ENCODE measurements around the gene BBLN. TPM values are rescaled to one million over a fixed set of nuclear protein-coding genes. Genes with fewer than 3 reads are reported as not detected.

The BBLN gene
- total RNA-seq, 2 donors from 2014 or later = 208 to 329 TPM

DNA sequence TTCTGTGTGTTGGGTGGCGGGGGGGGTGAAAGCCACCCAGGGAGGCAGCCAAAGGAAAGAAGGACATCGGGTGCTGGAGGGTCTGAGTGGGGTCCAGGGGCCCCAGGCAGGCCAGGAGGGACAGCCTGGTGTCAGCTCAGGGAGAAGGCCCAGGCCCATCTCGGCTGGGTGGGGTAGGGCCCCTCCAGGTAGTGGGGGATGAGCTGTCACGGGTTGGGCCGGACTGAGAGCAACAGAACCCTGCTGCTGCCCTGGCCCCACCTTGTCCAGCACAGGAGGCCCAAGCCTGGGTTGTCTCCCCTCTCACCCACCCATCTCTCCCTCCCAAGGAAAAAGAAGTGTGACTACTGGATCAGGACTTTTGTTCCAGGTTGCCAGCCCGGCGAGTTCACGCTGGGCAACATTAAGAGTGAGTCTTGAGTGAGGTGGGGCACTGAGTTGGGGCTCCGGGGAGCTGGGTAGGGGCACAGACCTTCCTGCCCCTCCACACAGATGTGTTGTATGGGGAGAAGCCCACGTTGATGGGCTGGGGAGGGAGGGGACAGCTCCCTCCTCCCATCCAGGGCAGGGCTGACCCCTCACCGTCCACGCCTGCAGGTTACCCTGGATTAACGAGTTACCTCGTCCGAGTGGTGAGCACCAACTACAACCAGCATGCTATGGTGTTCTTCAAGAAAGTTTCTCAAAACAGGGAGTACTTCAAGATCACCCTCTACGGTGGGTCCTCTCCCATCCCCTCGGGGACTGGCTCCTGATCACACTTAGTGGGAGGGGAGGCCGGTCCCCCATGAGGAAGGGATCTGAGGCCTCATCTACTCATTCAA lies 8.5 kb upstream of the BBLN start:
- no peak overlapping the region for H3K27ac ChIP-seq
- no peaks in the 10 kb centered on the region for H3K27me3 ChIP-seq (replicated peaks; ENCODE audit: insufficient read depth)
- ATAC-seq (ENCODE audit: insufficient number of reproducible peaks, low FRiP score, low read depth) (no peak), DNase-seq (ENCODE audit: low spot score) (no peak)
- no peaks in the 10 kb centered on the region for H3K9me3 ChIP-seq
- TF ChIP-seq, protein P1, sequence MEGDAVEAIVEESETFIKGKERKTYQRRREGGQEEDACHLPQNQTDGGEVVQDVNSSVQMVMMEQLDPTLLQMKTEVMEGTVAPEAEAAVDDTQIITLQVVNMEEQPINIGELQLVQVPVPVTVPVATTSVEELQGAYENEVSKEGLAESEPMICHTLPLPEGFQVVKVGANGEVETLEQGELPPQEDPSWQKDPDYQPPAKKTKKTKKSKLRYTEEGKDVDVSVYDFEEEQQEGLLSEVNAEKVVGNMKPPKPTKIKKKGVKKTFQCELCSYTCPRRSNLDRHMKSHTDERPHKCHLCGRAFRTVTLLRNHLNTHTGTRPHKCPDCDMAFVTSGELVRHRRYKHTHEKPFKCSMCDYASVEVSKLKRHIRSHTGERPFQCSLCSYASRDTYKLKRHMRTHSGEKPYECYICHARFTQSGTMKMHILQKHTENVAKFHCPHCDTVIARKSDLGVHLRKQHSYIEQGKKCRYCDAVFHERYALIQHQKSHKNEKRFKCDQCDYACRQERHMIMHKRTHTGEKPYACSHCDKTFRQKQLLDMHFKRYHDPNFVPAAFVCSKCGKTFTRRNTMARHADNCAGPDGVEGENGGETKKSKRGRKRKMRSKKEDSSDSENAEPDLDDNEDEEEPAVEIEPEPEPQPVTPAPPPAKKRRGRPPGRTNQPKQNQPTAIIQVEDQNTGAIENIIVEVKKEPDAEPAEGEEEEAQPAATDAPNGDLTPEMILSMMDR (IDR thresholded peaks at IDR 0.05) = no peak
- no peaks in the 10 kb centered on the region for H3K4me1 ChIP-seq (ENCODE audit: control insufficient read depth in 1 of 2, low read depth in 2 of 2)
- H3K36me3 ChIP-seq = no peaks in the 10 kb centered on the region
- H3K4me3 ChIP-seq = no peak overlapping the region

DNA sequence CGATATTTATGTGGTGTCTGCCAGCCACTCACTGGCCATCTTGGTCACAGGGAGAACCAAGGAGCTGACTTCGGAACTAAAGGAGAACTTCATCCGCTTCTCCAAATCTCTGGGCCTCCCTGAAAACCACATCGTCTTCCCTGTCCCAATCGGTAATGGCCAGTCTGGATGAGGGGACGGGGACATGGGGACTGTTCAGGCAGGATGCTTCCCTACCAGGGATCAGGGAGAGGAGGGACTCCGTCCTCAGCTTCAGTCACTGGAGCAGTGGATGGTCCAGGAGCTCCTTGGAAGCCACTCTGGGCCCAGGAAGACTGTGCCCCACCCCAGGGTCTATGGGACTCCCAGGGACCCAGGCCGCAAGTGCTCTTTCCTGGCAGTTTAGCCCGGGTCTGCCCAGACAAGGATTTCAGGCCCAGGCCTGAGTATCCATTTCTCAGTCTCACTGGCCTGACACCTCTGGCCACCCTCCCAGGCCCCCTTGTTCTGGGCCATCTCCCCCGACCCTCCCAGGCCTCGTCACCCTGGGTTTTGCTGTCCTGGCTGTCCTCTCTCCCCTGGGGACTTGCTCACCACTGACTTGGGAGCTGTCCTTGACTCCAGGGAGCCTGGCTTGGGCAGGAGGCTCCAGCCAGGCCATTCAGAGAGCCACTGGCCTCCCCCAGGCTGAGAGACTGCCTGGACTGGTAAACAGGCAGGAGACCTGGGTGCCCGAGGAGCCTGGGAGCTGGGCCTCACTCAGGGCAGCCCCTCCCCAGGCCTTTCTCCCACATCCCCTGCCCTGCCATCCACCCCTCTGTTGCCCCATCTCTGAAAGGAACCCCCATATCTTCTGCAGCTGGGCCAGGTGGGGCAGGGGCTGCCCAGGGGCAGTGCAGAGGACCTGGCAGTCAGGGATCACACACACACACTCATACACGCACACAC lies 7.7 kb upstream of the BBLN start:
- Histone ChIP-seq H3K27ac (no peak overlapping the region), H3K27me3 (replicated peaks; ENCODE audit: insufficient read depth) (no peaks in the 10 kb centered on the region), H3K9me3 (no peaks in the 10 kb centered on the region), H3K4me1 (ENCODE audit: control insufficient read depth in 1 of 2, low read depth in 2 of 2) (no peaks in the 10 kb centered on the region), H3K36me3 (no peaks in the 10 kb centered on the region), H3K4me3 (no peak overlapping the region)
- DNase-seq (ENCODE audit: low spot score) (no peak), ATAC-seq (ENCODE audit: insufficient number of reproducible peaks, low FRiP score, low read depth) (no peak)
- TF ChIP-seq, protein P1 (IDR thresholded peaks at IDR 0.05) = no peak

DNA sequence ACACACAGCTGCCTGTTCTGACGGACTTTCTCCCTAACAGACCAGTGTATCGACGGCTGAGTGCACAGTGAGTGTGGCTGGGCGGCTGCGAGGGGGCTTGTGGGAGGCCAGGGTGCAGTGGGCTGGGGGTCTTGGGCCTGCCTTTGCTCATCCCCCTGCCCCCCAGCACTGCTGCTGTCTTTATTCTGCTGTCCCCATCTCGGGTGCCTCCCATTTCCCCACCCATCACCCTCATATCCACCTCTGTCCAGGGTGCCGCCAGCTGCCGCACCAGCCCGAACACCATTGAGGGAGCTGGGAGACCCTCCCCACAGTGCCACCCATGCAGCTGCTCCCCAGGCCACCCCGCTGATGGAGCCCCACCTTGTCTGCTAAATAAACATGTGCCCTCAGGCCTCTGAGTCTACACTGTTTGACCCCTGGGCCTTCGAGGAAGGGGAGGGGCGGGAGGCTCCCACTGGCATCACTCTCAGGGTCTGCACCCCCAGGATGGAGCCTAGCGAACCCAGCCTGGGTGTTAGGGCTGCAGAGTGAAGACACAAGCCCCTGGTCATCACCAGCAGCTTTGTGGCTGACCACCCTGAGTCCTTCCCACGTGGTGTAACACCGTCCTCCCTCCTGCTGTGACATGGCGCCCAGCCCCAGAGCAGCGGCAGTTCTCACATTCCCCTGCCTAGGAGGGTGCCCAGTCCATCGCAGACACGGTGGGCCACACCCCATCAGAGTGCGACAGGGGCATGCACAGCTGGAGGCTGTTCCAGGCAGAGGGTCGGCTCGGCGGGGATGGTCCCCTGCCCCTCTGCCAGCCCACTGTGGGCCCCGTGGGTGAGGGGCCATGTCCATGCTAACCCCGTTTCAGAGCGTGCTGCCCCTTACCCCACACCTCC lies 6.8 kb upstream of the BBLN start:
- no peaks in the 10 kb centered on the region for H3K4me1 ChIP-seq (ENCODE audit: control insufficient read depth in 1 of 2, low read depth in 2 of 2)
- DNase-seq (ENCODE audit: low spot score) = no peak
- no peak for ATAC-seq (ENCODE audit: insufficient number of reproducible peaks, low FRiP score, low read depth)
- no peaks in the 10 kb centered on the region for H3K27me3 ChIP-seq (replicated peaks; ENCODE audit: insufficient read depth)
- H3K4me3 ChIP-seq = no peak overlapping the region
- TF ChIP-seq, protein P1 (IDR thresholded peaks at IDR 0.05) = no peak
- no peaks in the 10 kb centered on the region for H3K9me3 ChIP-seq
- no peaks in the 10 kb centered on the region for H3K36me3 ChIP-seq
- H3K27ac ChIP-seq = no peak overlapping the region

GRCh38 chr9:128153947-128154695 lies 5.9 kb upstream of the BBLN start:
- DNase-seq (ENCODE audit: low spot score) (no peak), ATAC-seq (ENCODE audit: insufficient number of reproducible peaks, low FRiP score, low read depth) (no peak)
- H3K9me3 ChIP-seq = no peaks in the 10 kb centered on the region
- no peak overlapping the region for H3K27ac ChIP-seq
- H3K4me3 ChIP-seq = no peak overlapping the region
- no peaks in the 10 kb centered on the region for H3K36me3 ChIP-seq
- no peaks in the 10 kb centered on the region for H3K4me1 ChIP-seq (ENCODE audit: control insufficient read depth in 1 of 2, low read depth in 2 of 2)
- TF ChIP-seq, protein P1 (IDR thresholded peaks at IDR 0.05) = no peak
- H3K27me3 ChIP-seq (replicated peaks; ENCODE audit: insufficient read depth) = no peaks in the 10 kb centered on the region

All from thoracic aorta (tissue), 2 donors.